Activated CD4-positive, CD25-positive, alpha-beta regulatory T cell treated with anti-CD3 and anti-CD28 coated beads, Interleukin-2, amount 50 U/mL, for 16 hours (primary cell): ENCODE measurements around the gene CTNNAL1.
"Not testable (repeated sequence)": the region's sequence is repeated elsewhere in the genome, so short reads cannot be mapped to it uniquely, and the experiment has no call there.

ENCODE experiments used
- DNase-seq: peaks from one replicate; pipeline ENCODE4 v3.0.0-alpha.2; 2020; ENCODE audit warnings: low read depth, low spot score

CTNNAL1 gene, protein sequence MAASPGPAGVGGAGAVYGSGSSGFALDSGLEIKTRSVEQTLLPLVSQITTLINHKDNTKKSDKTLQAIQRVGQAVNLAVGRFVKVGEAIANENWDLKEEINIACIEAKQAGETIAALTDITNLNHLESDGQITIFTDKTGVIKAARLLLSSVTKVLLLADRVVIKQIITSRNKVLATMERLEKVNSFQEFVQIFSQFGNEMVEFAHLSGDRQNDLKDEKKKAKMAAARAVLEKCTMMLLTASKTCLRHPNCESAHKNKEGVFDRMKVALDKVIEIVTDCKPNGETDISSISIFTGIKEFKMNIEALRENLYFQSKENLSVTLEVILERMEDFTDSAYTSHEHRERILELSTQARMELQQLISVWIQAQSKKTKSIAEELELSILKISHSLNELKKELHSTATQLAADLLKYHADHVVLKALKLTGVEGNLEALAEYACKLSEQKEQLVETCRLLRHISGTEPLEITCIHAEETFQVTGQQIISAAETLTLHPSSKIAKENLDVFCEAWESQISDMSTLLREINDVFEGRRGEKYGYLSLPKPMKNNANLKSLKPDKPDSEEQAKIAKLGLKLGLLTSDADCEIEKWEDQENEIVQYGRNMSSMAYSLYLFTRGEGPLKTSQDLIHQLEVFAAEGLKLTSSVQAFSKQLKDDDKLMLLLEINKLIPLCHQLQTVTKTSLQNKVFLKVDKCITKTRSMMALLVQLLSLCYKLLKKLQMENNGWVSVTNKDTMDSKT

DNA sequence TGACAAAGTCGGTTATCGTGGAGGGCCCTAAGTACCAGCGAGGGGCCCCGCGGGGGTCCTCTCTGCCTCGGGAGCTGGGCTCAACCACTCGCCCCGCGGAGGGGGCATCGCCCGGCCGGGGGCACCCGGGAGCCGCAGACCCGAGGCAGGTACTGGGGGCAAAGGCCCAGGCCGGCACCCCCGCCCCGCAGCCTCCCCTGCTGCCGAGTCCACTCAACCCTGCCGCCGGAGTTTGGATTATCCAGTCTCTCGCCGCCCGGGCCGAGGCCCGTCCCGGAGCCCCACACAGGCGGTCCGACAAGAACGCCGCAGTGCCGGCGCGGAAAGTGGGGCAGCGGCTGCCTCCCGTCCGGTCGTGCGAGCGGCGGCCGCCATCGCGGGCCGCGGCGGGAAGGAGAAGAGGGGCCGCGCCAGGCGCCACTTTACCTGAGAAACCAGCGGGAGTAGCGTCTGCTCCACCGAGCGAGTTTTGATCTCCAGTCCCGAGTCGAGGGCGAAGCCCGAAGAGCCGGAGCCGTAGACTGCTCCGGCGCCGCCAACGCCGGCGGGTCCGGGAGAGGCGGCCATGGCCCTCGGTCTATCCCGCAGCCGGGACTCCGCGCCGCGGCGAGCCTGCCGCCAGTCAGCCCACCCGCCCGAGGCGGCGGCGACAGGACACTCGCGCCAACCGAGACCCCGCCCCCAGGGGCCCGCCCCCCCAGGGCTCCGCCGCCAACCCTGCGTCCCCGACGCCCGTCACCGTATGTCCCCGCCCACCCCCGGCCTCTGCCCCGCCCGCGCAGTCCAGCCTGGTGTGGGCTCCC is at the start of gene CTNNAL1:
TSS of gene CTNNAL1 (minus strand) at position 624 of the 803 bp plus-strand sequence. CDS start at position 567, 57 bp downstream.
- peak; percentile 70 for DNase-seq

DNA sequence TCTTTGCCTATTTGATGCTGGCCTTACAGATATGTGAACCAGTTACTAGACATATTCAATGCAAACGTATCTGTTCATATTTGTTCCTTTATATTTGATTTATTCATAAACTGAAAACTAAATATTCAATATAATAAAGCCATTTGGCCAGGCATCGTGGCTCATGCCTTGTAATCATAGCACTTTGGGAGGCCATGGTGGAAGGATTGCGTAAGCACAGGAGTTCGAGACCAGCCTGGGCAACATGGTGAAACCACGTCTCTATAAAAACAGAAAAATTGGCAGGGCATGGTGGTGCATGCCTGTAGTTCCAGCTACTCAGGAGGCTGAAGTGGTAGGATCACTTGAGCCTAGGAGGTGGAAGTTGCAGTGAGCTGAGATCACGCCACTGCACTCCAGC is 49.2 kb upstream of the CTNNAL1 start:
- no peak for DNase-seq

DNA sequence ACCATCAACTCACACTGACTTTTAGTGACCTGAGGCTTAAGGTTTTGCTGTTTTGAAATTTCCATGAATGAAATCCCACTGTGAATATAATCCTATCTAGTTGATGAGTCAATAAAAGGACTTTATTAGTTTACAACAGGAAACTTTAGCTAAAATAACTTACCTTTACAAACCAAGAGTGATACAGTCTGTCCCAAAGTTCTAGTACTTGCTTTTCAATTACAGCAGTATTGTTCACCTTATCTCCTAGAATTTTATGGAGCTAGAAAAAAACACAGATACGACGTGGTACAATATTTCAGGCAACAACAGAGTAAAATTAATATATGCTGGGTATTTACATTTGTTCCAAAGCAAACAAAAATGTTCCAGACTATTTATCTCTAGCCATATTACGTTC is 46.9 kb upstream of the CTNNAL1 start:
- no peak for DNase-seq

DNA sequence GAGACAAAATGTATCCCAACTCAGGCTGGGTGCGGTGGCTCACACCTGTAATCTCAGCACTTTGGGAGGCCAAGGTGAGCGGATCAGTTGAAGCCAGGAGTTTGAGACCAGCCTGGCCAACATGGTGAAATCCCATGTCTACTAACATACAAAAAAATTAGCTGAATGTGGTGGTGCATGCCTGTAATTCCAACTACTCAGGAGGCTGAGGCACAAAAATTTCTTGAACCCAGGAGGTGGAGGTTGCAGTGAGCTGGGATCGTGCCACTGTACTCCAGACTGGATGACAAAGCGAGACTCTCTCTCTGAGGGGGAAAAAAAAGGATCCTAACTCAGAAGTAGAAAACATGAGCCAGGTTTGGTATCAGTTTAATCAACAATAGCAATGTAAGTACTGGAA is 39.8 kb upstream of the CTNNAL1 start:
- DNase-seq = not testable (repeated sequence)

DNA sequence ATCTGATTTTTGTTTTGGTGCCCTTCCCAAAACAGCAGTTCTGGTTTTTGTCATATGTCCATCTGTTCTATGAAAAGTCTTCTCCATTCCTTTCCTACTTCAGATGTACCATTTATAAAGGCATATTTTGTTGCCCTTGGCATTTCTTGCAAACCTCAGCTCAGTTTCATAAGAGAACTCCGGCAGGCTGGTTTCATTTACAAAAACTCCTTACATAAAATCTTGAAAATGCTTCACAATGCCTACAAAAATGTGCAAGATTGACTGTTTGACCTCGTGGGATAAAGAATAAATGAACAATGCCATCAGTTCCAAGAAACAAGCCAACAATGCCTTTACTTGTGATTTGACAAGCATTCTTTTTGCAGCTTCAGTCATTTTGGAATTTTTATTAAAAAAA is 39.1 kb upstream of the CTNNAL1 start:
- DNase-seq = no peak

DNA sequence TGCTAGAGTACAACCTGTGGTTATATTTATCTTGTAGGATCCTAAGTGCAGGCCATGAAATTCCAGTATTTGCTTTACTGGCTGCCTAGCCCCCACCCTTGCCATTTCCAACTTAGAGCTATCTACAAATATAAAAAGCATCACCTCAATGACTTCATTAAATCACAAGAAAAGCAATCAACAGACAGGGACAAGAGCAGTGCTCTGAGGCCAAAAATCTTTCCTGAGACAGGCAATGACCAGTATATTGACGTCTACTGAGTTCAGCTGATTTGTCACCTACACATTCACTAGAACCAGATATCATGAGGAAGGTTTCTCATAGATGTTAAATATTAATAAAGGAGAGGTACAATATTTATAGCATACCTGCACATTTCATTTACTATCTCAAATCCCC is 38.4 kb upstream of the CTNNAL1 start:
- DNase-seq = no peak

DNA sequence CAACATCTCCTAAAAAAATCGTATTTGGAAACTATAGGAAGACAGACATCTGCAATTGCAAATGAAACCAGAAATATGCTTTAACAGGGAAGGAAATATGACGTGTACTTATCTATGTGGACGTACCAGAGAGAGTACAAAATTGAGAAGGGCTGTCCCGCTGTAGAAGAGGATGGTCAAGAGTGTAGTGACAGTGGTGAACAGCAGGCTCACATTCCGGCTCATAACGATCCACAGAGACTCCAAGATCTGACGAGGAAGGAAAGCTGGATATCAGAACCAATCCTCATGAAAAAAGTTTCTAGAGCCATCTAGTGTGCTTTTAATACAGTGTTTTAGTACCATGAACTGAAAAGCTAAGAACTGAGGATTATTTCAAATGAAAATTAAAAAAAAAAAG is 37.1 kb upstream of the CTNNAL1 start:
- DNase-seq = no peak

DNA sequence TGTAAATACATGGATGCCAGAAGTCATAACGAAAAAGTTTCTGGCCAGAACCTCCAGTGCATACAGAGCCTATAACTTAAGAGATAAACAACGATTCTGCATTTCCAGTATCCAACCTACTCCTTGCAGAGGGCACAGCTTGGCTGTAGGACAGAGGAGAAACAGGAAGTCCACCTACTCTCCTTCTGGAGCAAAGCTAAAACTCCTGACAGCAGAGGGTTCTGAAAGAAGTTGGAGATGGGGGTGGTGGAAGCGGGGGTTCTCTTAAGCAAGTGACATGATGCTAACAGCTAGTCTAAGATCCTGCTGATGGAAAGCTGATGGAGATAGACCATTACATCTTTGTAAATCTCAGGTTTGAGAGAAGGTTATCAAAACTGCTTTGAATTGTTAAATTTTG is 35.5 kb upstream of the CTNNAL1 start:
- no peak for DNase-seq

DNA sequence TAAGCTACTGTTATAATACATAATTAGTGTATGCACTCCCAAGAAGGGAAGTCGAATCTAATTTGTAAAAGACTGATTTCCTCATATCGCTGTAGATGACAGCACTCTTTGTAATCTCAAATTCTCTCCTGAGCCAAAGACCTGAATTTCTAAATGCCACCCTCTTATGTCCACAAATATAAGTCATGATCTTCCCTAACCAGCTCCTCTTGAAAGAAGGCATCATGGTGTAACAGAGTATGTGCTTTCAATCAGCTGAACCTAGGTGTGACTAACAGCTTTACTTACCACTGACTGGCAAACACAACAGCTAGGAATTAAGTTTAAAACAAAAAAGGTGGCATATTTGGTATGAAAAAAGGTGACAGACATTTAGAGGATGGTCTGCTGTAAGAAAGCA is 34.0 kb upstream of the CTNNAL1 start:
- no peak for DNase-seq

DNA sequence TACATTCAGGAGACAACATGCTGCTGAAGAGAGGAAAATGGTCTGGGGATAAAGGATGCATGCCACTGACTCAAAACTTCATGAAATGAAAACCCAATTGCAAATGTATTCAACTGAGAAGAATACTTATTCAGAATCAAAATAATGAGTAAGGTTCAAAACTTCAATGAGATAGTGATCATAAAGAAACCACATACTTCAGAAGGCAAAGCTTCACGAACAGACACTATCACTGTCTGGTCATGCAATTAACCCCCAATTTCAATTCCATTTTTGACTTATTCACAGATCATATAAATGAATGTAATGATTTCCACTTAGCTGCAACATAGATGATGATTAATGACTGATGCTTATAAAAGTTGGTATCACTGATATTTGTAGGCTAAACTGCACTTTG is 33.0 kb upstream of the CTNNAL1 start:
- no peak for DNase-seq

DNA sequence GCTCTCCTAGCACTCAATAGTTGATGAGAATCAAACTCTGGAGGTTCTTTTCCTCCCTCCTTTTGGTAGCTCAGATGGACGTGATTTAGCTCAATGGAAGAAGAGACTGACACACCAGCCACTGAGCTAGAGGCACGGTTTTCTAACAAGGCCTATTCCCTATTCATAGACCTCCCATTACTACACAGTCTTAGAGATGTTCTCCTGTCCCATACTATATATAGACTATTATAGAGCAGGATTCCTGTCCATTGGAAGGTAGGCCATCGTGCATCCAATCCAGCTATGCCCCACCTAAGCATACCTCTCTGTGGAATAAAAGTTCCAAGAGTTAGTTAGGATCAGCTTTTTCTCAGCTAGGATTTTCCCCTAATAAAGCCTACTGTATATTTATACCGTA is 30.3 kb upstream of the CTNNAL1 start:
- no peak for DNase-seq

DNA sequence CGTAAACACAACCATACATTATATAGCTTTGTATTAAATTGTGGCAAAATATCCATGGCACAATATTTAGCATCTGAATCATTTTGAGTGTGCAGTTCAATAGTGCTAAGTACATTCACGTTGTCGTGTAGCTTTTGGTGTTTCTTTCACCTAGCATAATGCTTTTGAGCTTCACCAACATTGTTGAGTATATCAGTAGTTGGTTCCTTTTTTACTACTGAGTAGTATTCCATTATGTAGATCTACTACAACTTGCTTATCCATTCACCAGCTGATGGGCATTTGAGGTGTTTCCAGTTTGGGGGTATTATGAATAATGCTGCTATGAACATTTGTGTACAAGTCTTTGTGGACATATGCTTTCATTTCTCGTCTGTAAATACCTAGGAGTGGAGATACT is 27.3 kb upstream of the CTNNAL1 start:
- no peak for DNase-seq

DNA sequence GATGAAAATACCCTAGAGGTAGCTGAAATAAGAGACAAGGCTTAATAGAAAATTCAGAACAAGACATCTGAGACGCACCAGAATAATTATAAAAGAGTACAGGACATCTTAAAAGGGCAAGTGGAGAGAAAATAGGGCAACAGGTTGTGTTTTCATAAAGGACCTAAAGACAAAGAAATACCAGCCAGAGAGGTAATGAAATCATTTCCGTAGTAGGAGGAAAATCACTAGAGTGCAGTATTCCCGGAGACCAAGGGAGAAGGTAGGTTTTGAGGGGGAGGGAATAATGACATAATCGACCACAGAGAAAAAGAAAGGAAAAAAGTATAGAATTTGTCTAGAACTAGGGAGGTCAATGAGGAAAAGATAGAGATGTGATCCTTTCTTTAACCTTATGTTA is 26.2 kb upstream of the CTNNAL1 start:
- DNase-seq = no peak

DNA sequence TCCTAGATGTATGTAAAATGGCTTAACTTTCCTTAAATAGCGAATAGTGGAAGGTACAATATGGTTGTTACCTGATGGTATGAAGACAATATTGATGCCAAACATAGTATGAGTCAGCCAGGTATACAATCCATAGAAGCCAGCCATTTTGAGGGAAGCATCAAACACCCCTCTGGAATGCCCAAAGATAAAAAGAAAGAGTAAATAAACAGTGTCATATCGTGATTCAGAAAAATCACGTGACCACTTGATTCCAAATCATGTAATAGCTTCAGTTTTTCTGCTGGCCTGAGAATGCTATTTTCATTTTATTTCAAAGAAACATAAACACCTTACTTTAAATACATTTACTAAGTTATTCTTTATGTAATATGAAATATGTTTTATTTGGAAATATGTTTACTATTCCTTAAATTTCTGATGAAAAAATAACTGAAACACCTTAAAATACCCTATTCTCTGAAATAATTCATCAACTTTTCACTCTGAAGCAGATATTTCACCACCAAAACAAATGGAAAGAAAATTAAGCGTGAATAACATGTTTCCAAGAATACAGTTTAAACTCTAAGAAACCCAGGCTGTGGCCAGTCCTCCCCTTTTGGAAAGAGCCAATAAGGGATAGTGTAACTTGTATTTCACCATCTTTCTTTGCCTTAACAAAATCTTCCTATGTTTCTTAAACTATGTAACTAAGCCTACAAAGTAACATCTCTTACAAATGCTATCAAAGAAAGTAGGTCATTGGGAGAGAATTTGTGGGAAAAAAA is 24.8 kb upstream of the CTNNAL1 start:
- DNase-seq = no peak

DNA sequence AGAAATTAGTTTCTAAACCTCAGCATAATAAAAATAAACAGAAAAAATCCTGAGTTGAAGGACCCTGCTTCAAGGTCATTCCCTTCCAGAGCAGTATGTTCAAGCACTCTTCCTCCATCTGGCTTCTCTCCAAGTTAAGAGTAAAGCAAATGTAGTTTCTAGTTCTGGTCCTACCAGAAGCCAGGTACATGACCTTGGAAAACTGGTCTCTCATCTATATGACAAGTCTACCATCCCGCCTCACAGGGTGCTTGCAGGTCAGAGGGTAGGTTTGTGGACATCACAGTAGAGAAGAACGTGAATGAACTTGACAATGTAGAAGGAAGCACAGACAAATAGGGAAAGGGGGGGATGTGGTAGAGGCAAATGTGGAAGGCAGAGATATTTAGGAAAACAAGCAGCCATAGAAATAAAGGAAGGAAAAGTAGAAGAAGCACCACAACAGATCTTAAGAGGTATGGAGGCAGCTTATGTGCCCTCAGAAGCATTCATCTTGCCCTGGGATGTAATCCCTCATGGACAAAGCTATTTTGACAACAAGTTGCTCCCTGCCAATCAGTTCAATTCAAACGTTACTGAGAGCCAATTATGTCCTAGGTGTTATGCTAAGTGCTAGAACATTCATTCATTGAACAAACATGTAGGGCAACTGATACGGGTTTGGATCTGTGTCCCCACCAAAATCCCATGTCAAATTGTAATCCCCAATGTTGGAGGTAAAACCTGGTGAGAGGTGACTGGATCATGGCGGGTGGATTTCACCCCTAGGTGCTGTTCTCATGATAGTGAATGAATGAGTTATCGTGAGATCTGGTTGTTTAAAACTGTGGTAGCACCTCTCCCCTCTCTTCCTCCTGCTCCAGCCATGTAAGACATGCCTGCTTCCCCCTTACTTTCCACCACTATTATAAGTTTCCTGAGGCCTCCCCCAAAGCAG is 23.7 kb upstream of the CTNNAL1 start:
- no peak for DNase-seq

DNA sequence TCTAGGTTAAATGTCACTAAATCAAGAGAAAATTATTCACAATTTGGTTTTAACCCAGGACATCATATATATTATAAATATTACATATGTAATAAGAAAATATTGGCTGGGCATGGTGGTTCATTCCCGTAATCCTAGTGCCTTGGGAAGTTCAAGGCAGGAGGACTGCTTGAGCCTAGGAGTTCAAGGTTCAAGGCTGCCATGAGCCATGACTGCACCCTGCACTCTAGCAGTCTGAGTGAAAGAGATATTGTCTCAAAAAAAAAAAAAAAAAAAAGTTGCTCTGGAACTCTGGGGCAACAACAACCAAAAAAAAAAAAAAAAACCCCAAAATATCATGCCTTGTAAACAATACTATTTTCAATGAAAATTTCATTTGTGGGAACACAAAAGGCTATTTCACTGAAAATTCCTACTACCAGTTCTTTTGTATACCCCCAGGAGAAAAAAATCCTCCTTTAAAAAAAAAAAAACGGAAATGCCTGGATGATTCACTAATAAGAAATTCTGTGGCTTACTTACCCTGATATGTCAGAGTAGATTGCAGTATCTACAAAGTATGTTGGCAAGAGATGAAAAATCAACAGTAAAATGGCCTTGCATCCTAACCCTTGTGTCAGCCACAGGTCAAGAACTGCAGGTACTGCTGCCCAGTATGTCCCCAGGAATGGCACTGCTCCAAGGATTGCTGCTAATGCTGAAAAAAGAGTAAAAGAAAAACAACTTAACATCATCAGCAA is 22.6 kb upstream of the CTNNAL1 start:
- DNase-seq = no peak

DNA sequence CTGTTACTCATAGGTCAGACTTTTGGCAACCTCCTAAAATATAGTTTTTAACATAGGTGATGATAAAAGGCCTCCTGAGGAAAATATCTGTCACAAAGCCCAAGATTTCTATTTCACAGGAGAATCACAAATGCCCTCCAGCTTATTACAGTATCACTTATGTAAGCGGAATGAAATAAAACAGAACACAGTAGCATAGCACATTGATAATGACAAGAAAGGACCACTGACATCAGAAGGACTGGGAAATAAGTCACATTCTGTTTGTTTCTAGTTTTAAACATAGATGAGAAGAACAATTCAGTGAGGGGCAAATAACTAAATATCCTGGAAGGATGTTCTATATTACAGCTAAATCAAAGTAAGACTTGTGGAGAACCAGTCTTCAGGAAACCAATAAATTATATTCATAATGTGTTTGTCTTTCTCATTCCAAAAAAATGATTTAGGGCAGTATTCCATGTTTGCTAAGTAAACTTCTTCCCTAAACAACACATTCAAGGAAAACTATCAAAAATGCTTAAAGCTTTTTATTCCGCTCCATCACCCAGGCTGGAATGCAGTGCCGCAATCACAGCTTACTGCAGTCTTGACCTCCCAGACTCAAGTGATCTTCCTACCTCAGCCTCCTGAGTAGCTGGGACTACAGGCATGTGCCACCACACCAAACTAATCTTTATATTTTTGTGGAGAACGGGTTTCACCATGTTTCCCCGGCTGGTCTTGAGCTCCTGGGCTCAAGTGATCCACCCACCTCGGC is 20.8 kb upstream of the CTNNAL1 start:
- no peak for DNase-seq

DNA sequence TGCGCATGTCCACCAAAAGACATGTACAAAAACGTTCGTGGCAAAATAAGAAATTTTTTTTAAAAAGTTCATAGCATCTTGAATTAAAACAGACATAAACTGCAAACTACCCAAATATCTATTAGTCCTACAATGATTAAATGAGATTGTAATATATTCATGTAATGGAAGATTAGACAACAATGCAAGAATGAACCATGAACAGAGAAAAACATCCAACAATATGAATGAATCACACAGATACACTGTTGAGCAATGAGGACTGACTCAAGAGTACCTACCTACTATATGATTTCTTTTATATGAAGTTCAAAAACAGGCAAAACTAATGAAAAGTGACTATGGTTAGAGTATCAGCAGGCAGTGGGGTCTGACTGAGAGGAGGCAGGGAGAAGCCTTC is 17.9 kb upstream of the CTNNAL1 start:
- DNase-seq = no peak

DNA sequence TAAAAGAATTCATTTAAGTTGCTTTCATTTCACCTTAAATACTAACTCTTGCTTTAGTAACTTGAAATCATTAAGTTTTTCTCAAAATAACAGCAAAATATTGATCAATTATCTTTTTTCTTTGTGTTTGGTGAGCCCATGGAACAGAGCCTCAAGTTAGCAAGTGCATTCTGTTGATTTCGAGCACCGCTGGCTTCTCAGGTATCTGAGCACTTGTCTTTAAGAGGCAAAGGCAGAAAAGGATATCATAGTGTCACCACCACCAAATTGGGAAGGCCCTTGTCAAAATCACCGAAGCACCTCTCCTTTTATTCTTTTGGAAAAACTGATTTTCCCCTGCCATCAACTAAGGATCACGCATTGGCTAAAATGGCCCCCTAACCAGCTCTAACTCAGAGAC is 17.1 kb upstream of the CTNNAL1 start:
- no peak for DNase-seq
